ENCODE data around the gene TALDO1. TPM values are rescaled to one million over a fixed set of nuclear protein-coding genes. Genes with fewer than 3 reads are reported as not detected.

TALDO1 gene
- total and polyA plus RNA-seq, 2 of the 8 experiments (the other 6 are each of a cell fraction or from before 2014, with no cell fraction given), result 265 to 308 TPM

GRCh38 chr11:720642-721246 is 26.5 kb upstream of the TALDO1 start:
- Histone ChIP-seq H3K4me2 (ENCODE audit: insufficient read depth in 1 of 2, low read depth in 2 of 2, low read length in 2 of 2) (peak overlapping the region; percentile 25 to 79; a peak in 3 of 4 replicates), H2BK15ac (ENCODE audit: low read length) (no peak overlapping the region), H2BK12ac (ENCODE audit: low read depth, low read length) (peak overlapping the region; percentile 63; the same call in 1 of the 2 replicates), H3K4me1 (replicated peaks in 1 of 4; ENCODE audit: control insufficient read depth in 3 of 4, insufficient read depth in 4 of 4, low read length in 3 of 4) (peaks cover 0 to 12% (median 7%) of the 10 kb centered on the region in 4 experiments; a peak in 5 of 7 replicates), H2AFZ (ENCODE audit: low read length) (no peak overlapping the region), H4K91ac (replicated peaks; ENCODE audit: insufficient read length, low read length) (no peak overlapping the region), H3K27me3 (replicated peaks in 1 of 4; ENCODE audit: control insufficient read depth in 3 of 4, extremely low read depth in 1 of 4, insufficient read depth in 3 of 4, low read length in 3 of 4) (peaks cover 0 to 8% (median 8%) of the 10 kb centered on the region in 4 experiments; a peak in 4 of 7 replicates), H4K20me1 (replicated peaks in 1 of 2; ENCODE audit: control insufficient read depth in 1 of 2, insufficient read depth in 2 of 2, low read length in 2 of 2) (no peaks in the 10 kb centered on the region), H3K56ac (replicated peaks; ENCODE audit: insufficient read length, low read depth, low read length) (no peak overlapping the region), H2BK20ac (ENCODE audit: low read length) (no peak overlapping the region), H3K4ac (replicated peaks; ENCODE audit: insufficient read length, low read depth, low read length) (no peak overlapping the region), H4K5ac (ENCODE audit: insufficient read length, low read depth, low read length) (no peak overlapping the region), H3K9ac (replicated peaks in 1 of 4; ENCODE audit: extremely low read depth in 1 of 4, low read depth in 3 of 4, low read length in 3 of 4) (no peak overlapping the region), H3K79me2 (ENCODE audit: control insufficient read depth in 1 of 2, insufficient read depth in 2 of 2, low read length in 2 of 2) (no peaks in the 10 kb centered on the region), H3K36me3 (ENCODE audit: control insufficient read depth in 2 of 4, insufficient read depth in 4 of 4, low read length in 3 of 4) (no peaks in the 10 kb centered on the region), H2BK5ac (ENCODE audit: low read depth, low read length) (0 out of 2 replicates have a peak overlapping the region, but pooled peaks have one; percentile 49), H3K23ac (ENCODE audit: insufficient read length) (no peak overlapping the region), H3K27ac (ENCODE audit: low read depth, low read length) (no peak overlapping the region), H3K9me3 (ENCODE audit: insufficient read depth in 2 of 2, low read depth in 1 of 2, low read length in 1 of 2) (no peaks in the 10 kb centered on the region), H3K79me1 (ENCODE audit: low read depth, low read length) (no peaks in the 10 kb centered on the region), H2BK120ac (replicated peaks; ENCODE audit: low read depth, low read length) (no peak overlapping the region), H3K14ac (ENCODE audit: insufficient read length) (no peak overlapping the region), H2AK5ac (ENCODE audit: low read depth, low read length) (no peak overlapping the region), H3K18ac (ENCODE audit: extremely low read depth, low read length) (peak overlapping the region; percentile 51), H4K8ac (ENCODE audit: extremely low read depth, insufficient read depth, low read length) (no peak overlapping the region), H3K4me3 (ENCODE audit: extremely low read depth in 1 of 4, insufficient read depth in 2 of 4, low read depth in 3 of 4, low read length in 4 of 4) (peak overlapping the region in 3 of 4 experiments; percentile 19 to 49 (median 36); a peak in 5 of 8 replicates), H3K23me2 (ENCODE audit: low read depth, low read length) (peaks cover 4% of the 10 kb centered on the region; the same call in 1 of the 2 replicates)
- WGBS, 2 experiments (ENCODE audit: extremely low coverage in 1 of 2, insufficient coverage in 1 of 2, insufficient read length in 1 of 2, insufficient replicate concordance in 2 of 2, low coverage in 1 of 2, low lambda C conversion rate in 2 of 2, missing lambda C conversion rate in 1 of 2), result 36% methylated on average over 8 of the region's 53 CpGs; no CpG with 5 or more reads in 1 of the 2 experiments
- no peak for FAIRE-seq
- peak in 1 of 2 experiments; percentile 86 for DNase-seq (ENCODE audit: low read depth in 1 of 2, low spot score in 2 of 2)
- ChIA-PET CTCF (ENCODE audit: partially characterized antibody) (interaction anchor here (0.5 to 15.4 kb wide), 11 partner anchors 9 to 90 kb away, joined by 3 to 395 read pairs (median 6); partner anchors contain the start of genes EPS8L2, TALDO1 and TMEM80), POLR2A (ENCODE audit: partially characterized antibody) (interaction anchor here (0.6 to 3.5 kb wide), 9 partner anchors 18 to 185 kb away, joined by 3 to 25 read pairs (median 3); partner anchors contain the start of genes DRD4, HRAS and TALDO1)
- TF ChIP-seq CHD1 (IDR thresholded peaks at IDR 0.05; ENCODE audit: low read depth, low read length), result no peak
- no peak for TF ChIP-seq RFX5 (IDR thresholded peaks at IDR 0.05; ENCODE audit: borderline replicate concordance, low read depth, low read length)
- no peak for TF ChIP-seq JUND (IDR thresholded peaks at IDR 0.05; ENCODE audit: low read length)
- no peak for TF ChIP-seq EZH2 (IDR thresholded peaks at IDR 0.05; ENCODE audit: low read depth, low read length, severe bottlenecking)
- 0 out of 2 replicates have a peak, but pooled peaks have one; percentile 12 for TF ChIP-seq RBBP5 (IDR thresholded peaks at IDR 0.05; ENCODE audit: borderline replicate concordance, low read depth, low read length)
- TF ChIP-seq CTBP2 (IDR thresholded peaks at IDR 0.05; ENCODE audit: borderline replicate concordance, insufficient read depth, insufficient read length, low read length), result no peak
- no peak for TF ChIP-seq GTF2F1 (IDR thresholded peaks at IDR 0.05; ENCODE audit: borderline replicate concordance, low read depth, low read length)
- TF ChIP-seq TBP (IDR thresholded peaks at IDR 0.05; ENCODE audit: low read depth, low read length), result peak; percentile 29; the same call in 1 of the 2 replicates
- TF ChIP-seq USF2 (IDR thresholded peaks at IDR 0.05; ENCODE audit: low read length), result 0 out of 2 replicates have a peak, but pooled peaks have one; percentile 8
- TF ChIP-seq YY1 (IDR thresholded peaks at IDR 0.05; ENCODE audit: low read depth, low read length), result no peak
- TF ChIP-seq JUN (IDR thresholded peaks at IDR 0.05; ENCODE audit: low read depth, low read length), result no peak

Data from H1 (cell line).